Liver (tissue), 3 donors: ENCODE data around the gene OMP.

Experiments
- CTCF ChIP-seq: fragments of 150-350 bp; IDR thresholded peaks from 2 replicates; pipeline ENCODE4 v1.5.1; 2017; ENCODE audit warnings: improper control_type of control experiment, low read depth, low read length; ENCODE audit not compliant: missing input control
- RXRA ChIP-seq, 2 donors: IDR thresholded peaks; 2 replicates each; pipeline ENCODE4 v1.6.1; 2017 to 2018; ENCODE audit warnings: antibody characterized with exemption in 2 of 2, mild to moderate bottlenecking in 1 of 2
- donor health status: healthy.
- donor health status: healthy.

DNA sequence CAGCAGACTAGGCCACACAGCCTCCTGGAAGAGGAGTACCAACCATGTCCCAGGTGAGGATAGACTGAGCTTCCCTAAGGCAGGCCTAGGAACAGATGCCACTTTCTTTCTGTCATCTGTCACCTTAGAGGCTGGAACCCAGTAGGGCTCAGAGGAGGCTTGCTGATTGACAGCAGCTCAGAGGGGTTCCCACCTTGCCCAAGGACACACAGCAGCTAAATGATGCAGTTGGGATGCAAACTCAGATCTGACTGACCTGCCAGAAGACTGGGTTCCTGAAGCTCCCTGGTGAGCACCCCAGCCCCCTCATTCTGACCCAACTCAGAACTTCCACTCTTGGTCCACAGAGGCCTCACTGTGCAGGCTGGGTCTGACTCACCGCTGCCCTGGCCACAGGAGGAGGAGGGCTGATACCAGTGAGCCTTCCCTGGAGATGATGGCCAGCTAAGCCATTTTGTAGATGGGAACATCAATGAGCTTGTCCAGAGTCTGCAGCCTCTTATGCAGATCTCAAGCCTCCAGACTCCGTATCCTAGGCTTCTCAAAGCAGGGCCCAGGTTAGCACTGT is 21.9 kb upstream of the OMP start:
- TF ChIP-seq CTCF (no peak), RXRA (IDR thresholded peaks at IDR 0.05) (no peak)
